D721Med (cell line): ENCODE data around the gene RBBP5.

Experiments
- DNase-seq: peaks from one replicate; pipeline ENCODE4 v3.0.0; 2011; ENCODE audit warnings: low spot score; ENCODE audit not compliant: insufficient read length
- FAIRE-seq: peaks from 2 replicates; lab custom pipeline; 2011; peaks lifted over from hg19 to GRCh38; lab: Jason Lieb, UNC
- CTCF ChIP-seq: IDR thresholded peaks from 2 replicates; pipeline ENCODE4 v1.5.1; 2012; ENCODE audit warnings: mild to moderate bottlenecking, control low read depth; ENCODE audit not compliant: insufficient read depth; ENCODE audit errors: missing control alignments

Gene RBBP5

GRCh38 chr1:205038132-205038786, 83.5 kb downstream of the RBBP5 start:
- FAIRE-seq = no peak
- no peak for DNase-seq
- no peak for TF ChIP-seq CTCF

- TF ChIP-seq CTCF = no peak
- no peak for FAIRE-seq
- DNase-seq = no peak
Measured at GRCh38 chr1:205037539-205037938, 84.2 kb downstream of the RBBP5 start.
